Caco-2 (cell line): ENCODE data around the gene HABP2. TPM values are rescaled to one million over a fixed set of nuclear protein-coding genes. Genes with fewer than 3 reads are reported as not detected.
A peak's percentile ranks its signal among the peaks of the same experiment; 100 is the strongest.

ENCODE experiments used
- BruUV-seq: library from RNA; stranded (reverse); fragments of 400-500 nt; replicated peaks from 2 replicates; lab custom pipeline; 2021; lab: Mats Ljungman, UMichigan
- CTCF ChIA-PET: fragments of 300-600 bp; sonication (Branson Sonifier 250); formaldehyde crosslinking; loops from one replicate; lab custom pipeline; 2022; ENCODE audit warnings: antibody characterized with exemption; lab: Charles Lee
- POLR2A ChIA-PET: fragments of 300-600 bp; sonication (Branson Sonifier 250); formaldehyde crosslinking; loops from one replicate; lab custom pipeline; 2022; ENCODE audit warnings: antibody characterized with exemption; lab: Charles Lee
- DNase-seq, 2 experiments: peaks; one replicate each; pipeline versions ENCODE4 v3.0.0 to v3.0.0-alpha.2; 2020 to 2022
- H3K27me3 ChIP-seq: replicated peaks from 2 replicates; pipeline ENCODE4 v1.6.0; 2011; ENCODE audit warnings: low read length; ENCODE audit not compliant: control insufficient read depth, insufficient read depth
- H3K36me3 ChIP-seq: 2 replicates; pipeline ENCODE4 v1.5.1; 2011; ENCODE audit warnings: low read length; ENCODE audit not compliant: control insufficient read depth, insufficient read depth
- H3K4me1 ChIP-seq: fragments of 250-450 bp; sonication (Bioruptor Pico); 2 replicates; pipeline ENCODE4 v1.5.1; 2020; ENCODE audit warnings: mild to moderate bottlenecking
- H3K4me3 ChIP-seq: 2 replicates; pipeline ENCODE4 v1.5.1; 2011; ENCODE audit warnings: low read depth, mild to moderate bottlenecking, control low read depth, low read length
- H3K9me3 ChIP-seq: fragments of 250-450 bp; sonication (Bioruptor Pico); 2 replicates; pipeline ENCODE4 v1.5.1; 2020; ENCODE audit warnings: mild to moderate bottlenecking, moderate library complexity
- H3K27ac Mint-ChIP-seq: one replicate; pipeline ENCODE4 v1.8.0; 2022; ENCODE audit warnings: mixed read lengths; ENCODE audit not compliant: unreplicated experiment
- H3K27me3 Mint-ChIP-seq: one replicate; pipeline ENCODE4 v1.8.0; 2022; ENCODE audit warnings: mixed read lengths; ENCODE audit not compliant: insufficient read depth, unreplicated experiment
- H3K36me3 Mint-ChIP-seq: one replicate; pipeline ENCODE4 v1.8.0; 2022; ENCODE audit warnings: mild to moderate bottlenecking, mixed read lengths; ENCODE audit not compliant: insufficient read depth, unreplicated experiment
- H3K4me1 Mint-ChIP-seq: one replicate; pipeline ENCODE4 v1.8.0; 2022; ENCODE audit warnings: low read depth, mixed read lengths; ENCODE audit not compliant: unreplicated experiment
- H3K4me3 Mint-ChIP-seq: one replicate; pipeline ENCODE4 v1.8.0; 2022; ENCODE audit warnings: mild to moderate bottlenecking, moderate library complexity, mixed read lengths; ENCODE audit not compliant: unreplicated experiment
- H3K9me3 Mint-ChIP-seq: one replicate; pipeline ENCODE4 v1.8.0; 2022; ENCODE audit warnings: mixed read lengths; ENCODE audit not compliant: unreplicated experiment
- CTCF ChIP-seq, 2 experiments: fragments of 200-600 bp in 1 of 2; IDR thresholded peaks; 1 replicate in 1 of 2; 2 replicates in 1 of 2; pipeline versions ENCODE4 v1.5.1 to v1.8.0; 2011 to 2022; ENCODE audit warnings: antibody characterized with exemption in 1 of 2, control low read depth in 1 of 2, inconsistent platforms in 1 of 2, low read depth in 1 of 2, low read length in 1 of 2, mild to moderate bottlenecking in 1 of 2, moderate library complexity in 1 of 2; ENCODE audit not compliant: insufficient read depth in 1 of 2, severe bottlenecking in 1 of 2, unreplicated experiment in 1 of 2
- intact Hi-C: fragments of 100-400 bp; cut with micrococcal nuclease; formaldehyde crosslinking; loops from one replicate; pipeline ENCODE4 v1.10.0; 2022; ENCODE audit not compliant: unreplicated experiment
- total RNA-seq: library from RNA; stranded (reverse); gene quantifications from 2 replicates; pipeline ENCODE4 v1.2.3, GENCODE V29; 2022

HABP2 gene
- total RNA-seq, 1 experiment from 2014 or later: 21.0 TPM

- Histone ChIP-seq H3K36me3 (no peaks in the 10 kb centered on the region), H3K4me1 (no peaks in the 10 kb centered on the region), H3K27me3 (no peaks in the 10 kb centered on the region), H3K9me3 (no peaks in the 10 kb centered on the region), H3K4me3 (no peak overlapping the region)
- no peak overlapping the region for H3K4me3 Mint-ChIP-seq
- no peak for TF ChIP-seq CTCF (IDR thresholded peaks at IDR 0.05; ENCODE audit: insufficient read depth in 1 of 2, low read depth in 1 of 2, low read length in 1 of 2, severe bottlenecking in 1 of 2, unreplicated experiment in 1 of 2)
- BruUV-seq: no TSS peak
- ChIA-PET CTCF (no interaction called here), POLR2A (no interaction called here)
- no peaks in the 10 kb centered on the region for H3K4me1 Mint-ChIP-seq
- no peak overlapping the region for H3K27ac Mint-ChIP-seq
- H3K27me3 Mint-ChIP-seq: no peaks in the 10 kb centered on the region
- no peak for DNase-seq
- intact Hi-C loops: no loop called here
- H3K9me3 Mint-ChIP-seq: no peaks in the 10 kb centered on the region
- no peaks in the 10 kb centered on the region for H3K36me3 Mint-ChIP-seq
These were observed 19.9 kb downstream of the HABP2 start for GRCh38 chr10:113572520-113573290.

GRCh38 chr10:113573368-113573767 is 20.5 kb downstream of the HABP2 start:
- CTCF ChIA-PET: no interaction called here
- POLR2A ChIA-PET: no interaction called here
- no peak for TF ChIP-seq CTCF (IDR thresholded peaks at IDR 0.05; ENCODE audit: insufficient read depth in 1 of 2, low read depth in 1 of 2, low read length in 1 of 2, severe bottlenecking in 1 of 2, unreplicated experiment in 1 of 2)
- intact Hi-C loops: no loop called here
- no peaks in the 10 kb centered on the region for H3K27me3 ChIP-seq
- Mint-ChIP-seq H3K27ac (no peak overlapping the region), H3K4me1 (no peaks in the 10 kb centered on the region), H3K36me3 (no peaks in the 10 kb centered on the region), H3K27me3 (no peaks in the 10 kb centered on the region), H3K9me3 (no peaks in the 10 kb centered on the region), H3K4me3 (no peak overlapping the region)
- no peaks in the 10 kb centered on the region for H3K36me3 ChIP-seq
- no peaks in the 10 kb centered on the region for H3K4me1 ChIP-seq
- no TSS peak for BruUV-seq
- no peak for DNase-seq
- no peaks in the 10 kb centered on the region for H3K9me3 ChIP-seq
- H3K4me3 ChIP-seq: no peak overlapping the region

- TF ChIP-seq CTCF (IDR thresholded peaks at IDR 0.05; ENCODE audit: insufficient read depth in 1 of 2, low read depth in 1 of 2, low read length in 1 of 2, severe bottlenecking in 1 of 2, unreplicated experiment in 1 of 2): no peak
- no TSS peak for BruUV-seq
- Mint-ChIP-seq H3K27me3 (no peaks in the 10 kb centered on the region), H3K4me1 (no peaks in the 10 kb centered on the region), H3K27ac (no peak overlapping the region), H3K9me3 (no peaks in the 10 kb centered on the region), H3K4me3 (no peak overlapping the region), H3K36me3 (no peaks in the 10 kb centered on the region)
- H3K36me3 ChIP-seq: no peaks in the 10 kb centered on the region
- intact Hi-C loops: no loop called here
- ChIA-PET POLR2A (no interaction called here), CTCF (no interaction called here)
- H3K4me1 ChIP-seq: no peaks in the 10 kb centered on the region
- H3K9me3 ChIP-seq: no peaks in the 10 kb centered on the region
- no peak overlapping the region for H3K4me3 ChIP-seq
- DNase-seq: peak in 1 of 2 experiments; percentile 55
- H3K27me3 ChIP-seq: no peaks in the 10 kb centered on the region
These were observed 24.0 kb downstream of the HABP2 start for GRCh38 chr10:113576852-113577251.
